ENCODE results near the gene IRAK2.
"Not testable (repeated sequence)": the region's sequence is repeated elsewhere in the genome, so short reads cannot be mapped to it uniquely, and the experiment has no call there.

The IRAK2 gene

DNA sequence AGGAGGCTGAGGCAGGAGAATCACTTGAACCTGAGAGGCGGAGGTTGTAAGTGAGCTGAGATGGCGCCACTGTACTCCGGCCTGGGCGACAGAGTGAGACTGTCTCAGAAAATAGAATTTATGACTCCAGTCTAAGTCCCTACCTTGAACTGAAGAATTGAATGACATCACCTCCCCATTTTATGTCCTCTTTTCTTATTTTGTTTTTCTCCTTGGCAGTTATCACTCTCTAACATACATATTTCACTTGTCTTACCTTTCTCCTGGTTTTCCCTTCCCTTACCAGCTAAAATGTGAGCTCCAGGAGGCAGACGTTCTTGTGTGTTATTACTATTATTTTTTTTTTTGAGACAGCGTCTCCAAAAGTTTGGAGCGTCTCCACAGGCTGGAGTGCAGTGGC lies 91.1 kb downstream of the IRAK2 start:
- DNase-seq = no peak

- DNase-seq = no peak
These were observed 94.3 kb downstream of the IRAK2 start for GRCh38 chr3:10259036-10259435.

- DNase-seq = no peak
These were observed 95.1 kb downstream of the IRAK2 start for GRCh38 chr3:10259798-10260197.

DNA sequence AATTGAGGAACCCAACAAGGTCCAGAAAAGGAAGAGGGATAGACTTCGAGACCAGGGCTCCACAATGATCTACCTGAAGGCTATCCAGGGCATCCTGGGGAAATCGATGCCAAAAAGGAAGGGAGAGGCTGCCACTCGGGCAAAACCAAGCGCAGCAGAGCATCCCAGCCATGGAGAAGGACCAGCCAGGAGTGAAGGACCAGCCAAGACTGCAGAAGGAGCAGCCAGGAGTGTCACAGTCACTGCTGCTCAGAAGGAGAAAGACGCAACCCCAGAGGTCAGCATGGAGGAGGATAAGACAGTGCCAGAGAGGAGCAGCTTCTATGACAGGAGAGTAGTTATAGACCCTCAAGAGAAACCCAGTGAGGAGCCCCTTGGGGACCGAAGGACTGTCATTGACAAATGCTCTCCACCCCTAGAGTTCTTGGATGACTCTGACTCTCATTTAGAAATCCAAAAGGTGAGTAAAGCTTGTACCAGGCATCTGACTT lies 95.5 kb downstream of the IRAK2 start:
- no peak for DNase-seq

- no peak for DNase-seq
These were observed 97.3 kb downstream of the IRAK2 start for GRCh38 chr3:10262027-10262426.

- no peak for DNase-seq
These were observed 99.1 kb downstream of the IRAK2 start for GRCh38 chr3:10263646-10264363.

DNA sequence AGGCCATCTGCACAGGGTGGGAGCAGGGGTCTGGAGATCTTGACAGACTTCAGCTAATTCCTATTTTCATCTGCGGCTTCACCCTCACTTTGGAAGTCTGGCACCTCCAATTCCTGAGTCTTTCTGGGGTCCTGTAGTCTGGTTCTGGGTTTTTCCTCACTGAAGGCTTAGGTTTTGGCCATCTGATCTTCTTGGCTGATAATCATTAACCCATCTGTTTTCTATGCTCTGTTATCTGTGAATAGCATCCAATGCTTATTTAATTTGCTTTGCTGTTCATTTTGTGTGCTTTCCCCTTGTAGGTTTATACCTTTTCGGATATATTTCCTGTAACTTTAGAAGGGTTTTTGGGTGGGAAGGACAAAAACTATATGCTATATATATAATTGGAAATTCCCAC lies 101.1 kb downstream of the IRAK2 start:
- no peak for DNase-seq

GRCh38 chr3:10266936-10267335 lies 102.2 kb downstream of the IRAK2 start:
- DNase-seq = not testable (repeated sequence)

DNA sequence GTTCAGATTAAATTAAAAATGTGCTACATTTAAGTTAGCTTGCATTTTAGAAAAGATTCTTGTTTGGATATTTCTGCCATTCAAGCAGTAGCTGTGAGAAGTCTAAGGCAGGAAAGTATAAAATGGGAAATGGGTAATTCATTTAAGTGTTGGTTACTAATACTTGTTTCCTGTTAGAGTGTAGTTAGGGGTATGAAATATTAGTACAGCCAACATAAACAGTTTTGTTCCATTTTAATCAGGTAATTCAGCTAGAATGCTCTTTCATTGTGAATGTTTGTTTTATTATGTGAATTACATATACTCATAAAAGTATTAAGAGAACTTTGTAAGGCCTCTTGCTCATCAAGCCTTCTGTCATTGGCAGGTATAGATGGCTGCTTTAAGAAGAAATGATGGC lies 103.4 kb downstream of the IRAK2 start:
- DNase-seq = no peak

DNA sequence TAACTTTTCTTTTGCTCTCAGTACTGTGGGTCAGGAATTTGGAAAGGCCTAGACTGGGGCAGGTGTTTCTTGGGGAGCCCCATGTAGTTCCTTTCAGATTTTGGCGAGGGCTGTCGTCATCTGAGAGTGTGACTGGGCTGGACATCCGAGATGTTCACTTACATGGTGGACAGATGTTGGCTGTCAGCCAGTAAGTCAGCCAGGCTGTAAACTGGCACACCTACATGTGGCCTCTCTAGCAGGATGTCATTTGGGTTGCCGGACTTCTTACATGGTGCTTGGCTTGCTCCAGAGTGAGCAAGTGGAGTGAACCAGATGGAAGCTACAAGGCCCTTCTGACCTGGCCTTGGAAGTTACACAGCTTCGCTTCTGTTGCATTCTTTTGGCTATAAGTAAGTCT lies 104.2 kb downstream of the IRAK2 start:
- DNase-seq = no peak

DNA sequence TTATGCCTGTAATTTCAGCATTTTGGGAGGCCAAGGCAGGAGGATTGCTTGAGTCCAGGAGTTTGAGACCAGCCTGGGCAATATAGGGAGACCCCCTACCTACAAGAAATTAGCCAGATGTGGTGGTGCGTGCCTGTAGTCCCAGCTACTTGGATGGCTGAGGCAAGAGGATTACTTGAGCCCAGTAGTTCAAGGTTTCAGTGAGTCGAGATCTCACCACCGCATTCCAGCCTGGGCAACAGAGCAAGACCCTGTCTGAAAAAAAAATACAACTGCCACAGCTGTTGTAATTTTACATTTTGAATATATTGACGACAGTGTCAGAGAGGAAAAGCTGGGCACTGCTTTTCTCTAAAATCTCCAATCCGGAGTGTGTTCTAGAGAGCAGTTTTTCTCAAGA lies 104.7 kb downstream of the IRAK2 start:
- no peak for DNase-seq

- not testable (repeated sequence) for DNase-seq
These were observed 107.8 kb downstream of the IRAK2 start for GRCh38 chr3:10272476-10272875.

GRCh38 chr3:10272977-10273376 lies 108.3 kb downstream of the IRAK2 start:
- DNase-seq = no peak

GRCh38 chr3:10273702-10274305 lies 109.1 kb downstream of the IRAK2 start:
- no peak for DNase-seq

DNA sequence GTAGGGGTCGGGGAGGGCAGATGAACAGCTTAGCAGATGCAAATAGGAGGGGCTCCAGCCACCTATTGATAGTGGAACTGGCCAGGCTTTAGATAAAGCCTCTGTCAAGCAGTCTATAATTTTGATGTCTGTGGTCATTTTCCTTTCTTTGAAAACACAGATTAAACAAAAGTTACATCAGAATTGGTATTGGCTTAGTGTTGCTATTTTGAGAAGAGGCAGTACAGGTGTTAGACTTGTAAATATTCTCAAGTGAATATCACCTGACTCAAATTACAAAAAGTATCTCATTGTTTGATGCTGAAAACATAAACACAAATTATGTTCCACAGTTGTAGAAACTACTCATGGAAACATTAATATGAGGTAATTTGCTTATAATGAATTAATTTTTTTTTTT lies 109.9 kb downstream of the IRAK2 start:
- no peak for DNase-seq

DNA sequence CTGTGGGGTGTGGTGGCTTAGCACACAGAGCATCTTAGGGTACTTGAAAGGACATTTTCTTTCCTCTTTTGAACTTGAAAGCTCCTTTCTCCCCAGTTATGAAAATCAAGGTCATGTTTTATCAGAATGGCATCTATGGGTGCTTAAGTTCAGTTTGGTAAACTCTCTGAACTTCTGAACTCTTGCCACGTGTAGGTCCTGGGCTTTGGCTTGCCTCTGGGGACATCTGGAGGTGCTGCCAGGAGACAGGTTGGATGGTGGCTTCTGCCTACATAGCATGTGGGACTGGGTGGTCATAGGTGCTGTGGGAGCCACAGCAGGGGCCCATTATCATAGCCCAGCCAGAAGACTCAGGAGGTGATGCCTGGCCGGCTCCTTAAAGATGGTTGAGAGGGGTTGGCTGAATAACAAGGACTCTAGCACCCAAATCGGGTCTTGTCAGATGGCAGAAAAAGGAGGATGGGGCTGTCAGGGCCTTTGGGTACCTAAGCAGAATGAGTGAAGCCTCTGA lies 112.5 kb downstream of the IRAK2 start:
- no peak for DNase-seq

- DNase-seq = no peak
These were observed 113.8 kb downstream of the IRAK2 start for GRCh38 chr3:10278501-10278900.

DNA sequence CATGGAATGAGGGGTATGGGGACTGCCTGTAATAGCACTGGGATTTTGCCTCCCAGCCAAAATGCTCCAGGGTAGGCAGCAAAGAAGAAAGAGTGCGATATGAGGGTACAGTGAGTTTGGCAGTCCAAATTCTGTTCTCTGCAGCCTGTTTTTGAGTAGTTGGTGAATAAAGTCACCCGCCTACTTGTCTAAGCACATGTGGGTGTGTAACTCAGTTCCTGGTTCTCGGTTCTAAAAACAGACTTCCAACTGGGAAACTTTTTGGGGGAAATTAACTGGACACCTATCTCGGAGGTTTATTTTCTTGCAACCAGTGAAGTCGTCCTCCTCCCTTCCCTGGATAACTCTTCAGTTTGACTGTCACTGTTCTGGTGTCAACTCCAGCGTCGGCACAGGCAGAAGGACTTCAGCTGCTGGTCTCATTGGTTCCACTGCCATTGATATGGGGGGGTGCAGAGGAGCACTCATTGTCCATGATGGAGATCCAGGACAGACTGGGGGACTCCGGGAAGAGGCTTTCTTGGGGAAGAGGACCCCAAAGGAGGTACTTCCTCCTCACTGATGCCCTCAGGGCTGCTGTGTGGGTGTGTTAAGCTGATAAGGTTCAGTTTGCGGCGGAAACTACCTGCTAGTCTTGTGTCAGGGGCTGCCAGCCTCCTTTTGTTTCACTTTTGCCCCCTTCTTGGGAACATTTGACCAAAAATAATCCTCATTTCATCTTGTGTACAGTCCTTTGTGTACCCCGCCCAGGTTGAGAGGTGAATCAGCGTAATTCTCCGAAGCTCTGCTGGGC lies 114.9 kb downstream of the IRAK2 start:
- DNase-seq = no peak

- no peak for DNase-seq
These were observed 115.4 kb downstream of the IRAK2 start for GRCh38 chr3:10280177-10280529.

DNA sequence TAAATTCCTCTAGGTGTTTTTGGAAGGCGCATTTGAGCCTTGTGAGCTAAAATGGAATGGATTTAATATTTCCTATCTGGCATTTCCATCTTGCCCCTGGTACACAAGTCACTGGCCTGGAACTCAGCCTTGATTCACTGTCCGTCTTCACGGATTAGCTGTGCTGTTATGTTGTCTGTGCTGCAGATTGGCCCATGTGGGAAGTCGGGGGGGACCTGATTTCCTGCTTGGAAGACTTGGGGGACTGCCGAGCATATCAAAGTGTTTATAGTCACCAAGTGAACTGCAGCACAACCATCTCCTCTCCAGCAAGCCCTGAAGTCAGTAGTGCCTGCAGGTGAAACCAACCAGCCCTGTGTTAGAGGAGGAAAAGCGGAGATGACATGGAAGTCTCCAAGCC lies 115.9 kb downstream of the IRAK2 start:
- no peak for DNase-seq

GRCh38 chr3:10281951-10282350 lies 117.2 kb downstream of the IRAK2 start:
- DNase-seq = no peak

GRCh38 chr3:10283638-10284037 lies 118.9 kb downstream of the IRAK2 start:
- peak; percentile 74 to 84 for DNase-seq

GRCh38 chr3:10284496-10284895 lies 119.8 kb downstream of the IRAK2 start:
- DNase-seq = no peak

Measured in NCI-H2081 (cell line).